GM19324 (cell line): ENCODE data around the gene DNAJC2.
"Not testable (repeated sequence)": the region's sequence is repeated elsewhere in the genome, so short reads cannot be mapped to it uniquely, and the experiment has no call there.

Source experiments
- ATAC-seq: cut with Tn5 transposase; IDR thresholded peaks from one replicate; pipeline ENCODE4 v1.9.1; 2021; ENCODE audit warnings: mild to moderate bottlenecking, moderate library complexity; ENCODE audit not compliant: unreplicated experiment, low FRiP score

The DNAJC2 gene

DNA sequence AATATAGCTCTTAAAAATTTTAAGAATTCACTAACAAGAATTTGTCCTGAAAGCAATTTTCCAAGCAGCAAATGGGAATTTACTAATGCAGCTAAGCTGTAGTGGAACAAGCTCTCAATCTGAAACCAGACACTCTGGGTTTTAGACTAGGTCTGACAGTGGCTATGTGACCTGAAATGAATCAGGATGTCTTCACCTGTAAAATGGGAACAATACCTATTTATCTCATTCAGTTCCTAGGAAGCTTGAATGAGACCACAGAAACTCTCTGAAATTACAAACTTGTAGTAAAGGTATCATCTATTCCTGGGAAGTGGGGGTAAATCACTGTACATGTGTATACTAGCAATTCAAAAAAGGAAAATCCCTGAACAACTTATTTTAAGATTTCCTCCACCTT lies 1.2 kb downstream of the DNAJC2 start:
- ATAC-seq = no peak

DNA sequence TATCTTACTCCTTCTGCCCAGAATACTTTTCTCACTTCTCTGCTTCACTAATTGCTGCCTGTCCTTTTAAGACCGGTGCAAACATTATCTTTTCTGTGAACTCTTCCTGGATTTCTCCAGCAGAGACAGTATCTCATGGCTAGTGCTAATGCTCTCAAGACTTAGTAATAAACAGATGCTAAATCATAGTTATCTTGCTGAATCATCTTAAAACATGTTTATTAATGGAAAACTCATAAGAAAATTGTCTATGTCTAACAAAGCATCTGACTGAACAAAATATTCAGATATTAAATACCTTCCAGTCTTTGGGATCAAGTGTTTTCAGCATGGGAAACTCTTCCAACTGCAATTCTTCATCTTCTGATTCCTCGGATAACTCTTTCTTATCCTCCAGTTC lies 3.1 kb downstream of the DNAJC2 start:
- ATAC-seq = no peak

DNA sequence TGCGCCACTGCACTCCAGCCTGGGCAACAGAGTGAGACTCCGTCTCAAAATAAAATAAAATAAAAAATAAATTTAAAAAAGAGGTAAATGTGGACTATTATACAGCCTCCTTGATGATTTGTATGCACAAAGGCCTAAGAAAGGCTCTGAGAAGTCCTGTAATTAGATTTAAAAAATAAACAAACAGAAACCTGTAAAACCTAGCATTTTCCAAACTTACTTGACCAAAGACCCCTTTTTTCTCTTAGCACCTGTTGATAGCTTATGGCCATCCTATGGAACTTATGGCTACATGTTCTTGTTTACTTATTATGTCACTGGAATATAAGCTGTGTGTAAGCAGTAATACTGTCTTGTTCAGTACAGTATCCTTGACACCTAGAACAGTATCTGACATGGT lies 5.7 kb downstream of the DNAJC2 start:
- ATAC-seq = no peak

DNA sequence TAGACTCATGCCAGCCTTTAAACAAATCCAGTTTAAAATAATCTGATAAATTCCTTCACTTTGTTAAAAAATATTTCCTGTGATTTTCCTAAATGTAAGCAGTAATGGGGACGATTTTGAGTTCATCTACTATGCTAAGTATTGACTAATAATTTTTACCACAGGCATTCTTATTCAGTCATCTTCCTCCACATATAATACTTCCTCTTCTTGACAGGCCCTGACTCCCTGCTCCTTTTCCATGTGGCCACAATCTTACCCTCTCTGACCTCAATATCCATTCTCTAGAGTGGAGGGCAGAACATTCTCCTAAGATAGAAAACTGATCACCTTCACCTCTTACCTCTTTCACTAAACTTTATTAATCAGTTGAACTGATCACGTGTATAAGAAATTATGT lies 7.8 kb downstream of the DNAJC2 start:
- no peak for ATAC-seq

DNA sequence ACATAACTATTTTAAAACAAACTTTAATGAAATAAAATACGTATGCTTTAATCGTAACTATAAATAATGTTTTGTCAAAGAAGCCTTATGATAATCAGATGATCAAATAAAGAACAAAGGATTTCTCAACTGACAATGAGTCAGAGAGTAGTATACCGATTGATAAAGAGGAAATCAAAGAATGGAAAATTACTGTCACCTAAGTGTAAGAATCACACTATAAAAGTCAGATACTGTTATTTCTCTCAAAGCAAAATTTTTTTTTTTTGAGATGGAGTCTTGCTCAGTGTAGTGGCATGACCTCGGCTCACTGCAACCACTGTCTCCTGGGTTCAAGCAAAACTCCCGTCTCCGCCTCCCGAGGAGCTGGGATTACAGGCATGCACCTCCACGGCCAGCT lies 18.8 kb downstream of the DNAJC2 start:
- ATAC-seq = no peak

DNA sequence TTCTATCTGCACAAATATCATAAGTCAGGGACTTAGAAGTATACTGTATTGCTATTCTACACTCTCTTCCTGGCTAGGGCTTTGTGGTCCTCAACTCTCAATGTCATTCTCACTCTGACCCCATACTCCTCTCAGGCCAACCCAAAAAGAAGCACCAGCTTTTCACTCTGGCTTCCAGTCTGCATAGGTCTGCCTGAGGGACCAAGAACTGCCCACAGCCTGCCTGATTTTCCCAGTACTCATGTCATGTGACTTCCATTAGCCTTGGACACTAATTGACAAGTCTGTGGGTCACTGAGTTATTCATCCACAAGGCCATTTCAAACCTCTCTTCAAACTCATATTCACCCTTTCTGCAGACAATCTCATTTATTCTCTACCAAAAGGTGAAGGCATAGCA lies 27.6 kb downstream of the DNAJC2 start:
- no peak for ATAC-seq

DNA sequence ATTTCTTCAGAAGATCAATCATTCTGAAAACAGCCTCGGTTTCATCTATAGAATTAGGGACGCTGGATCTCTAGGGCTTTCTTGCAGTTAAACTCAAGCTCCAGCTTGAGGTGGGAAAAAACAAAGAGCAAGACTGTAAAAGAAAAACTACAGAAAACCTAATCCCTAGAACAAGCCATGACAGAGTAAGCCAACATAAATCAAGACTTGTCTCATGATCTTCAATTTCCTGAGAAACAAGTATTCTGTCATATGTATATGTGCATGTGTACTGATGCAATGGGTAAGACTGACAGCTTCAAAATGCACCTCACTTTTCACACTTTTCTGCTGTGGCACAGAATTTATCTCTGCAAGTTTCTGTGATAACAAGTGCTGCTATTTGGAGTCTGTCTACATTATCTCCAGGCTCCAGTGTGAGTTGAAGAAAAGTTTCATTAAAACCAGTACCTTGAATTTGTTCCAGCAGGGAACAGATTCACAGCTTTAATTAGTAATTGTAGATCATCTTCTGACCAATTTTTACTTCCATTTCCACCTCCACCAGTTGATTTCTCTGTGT lies 28.1 kb downstream of the DNAJC2 start:
- ATAC-seq = no peak

DNA sequence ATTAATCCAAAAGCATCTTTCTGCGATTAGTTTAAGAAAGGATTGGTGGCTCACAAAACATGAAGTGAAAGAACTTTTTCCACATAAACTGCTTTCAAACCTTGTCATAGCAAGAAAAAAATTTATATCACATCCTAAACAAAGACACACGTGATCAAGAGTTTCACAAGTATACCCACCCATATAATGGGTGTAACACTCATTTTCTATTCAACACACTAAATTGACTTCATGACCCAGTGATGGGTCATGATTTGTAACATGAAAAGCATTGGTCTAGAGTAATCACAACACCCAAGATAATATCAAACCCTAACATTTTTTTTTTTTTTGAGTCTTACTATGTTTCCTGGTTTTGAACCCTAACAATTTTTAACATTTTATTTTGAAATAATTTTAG lies 29.7 kb downstream of the DNAJC2 start:
- ATAC-seq = no peak

DNA sequence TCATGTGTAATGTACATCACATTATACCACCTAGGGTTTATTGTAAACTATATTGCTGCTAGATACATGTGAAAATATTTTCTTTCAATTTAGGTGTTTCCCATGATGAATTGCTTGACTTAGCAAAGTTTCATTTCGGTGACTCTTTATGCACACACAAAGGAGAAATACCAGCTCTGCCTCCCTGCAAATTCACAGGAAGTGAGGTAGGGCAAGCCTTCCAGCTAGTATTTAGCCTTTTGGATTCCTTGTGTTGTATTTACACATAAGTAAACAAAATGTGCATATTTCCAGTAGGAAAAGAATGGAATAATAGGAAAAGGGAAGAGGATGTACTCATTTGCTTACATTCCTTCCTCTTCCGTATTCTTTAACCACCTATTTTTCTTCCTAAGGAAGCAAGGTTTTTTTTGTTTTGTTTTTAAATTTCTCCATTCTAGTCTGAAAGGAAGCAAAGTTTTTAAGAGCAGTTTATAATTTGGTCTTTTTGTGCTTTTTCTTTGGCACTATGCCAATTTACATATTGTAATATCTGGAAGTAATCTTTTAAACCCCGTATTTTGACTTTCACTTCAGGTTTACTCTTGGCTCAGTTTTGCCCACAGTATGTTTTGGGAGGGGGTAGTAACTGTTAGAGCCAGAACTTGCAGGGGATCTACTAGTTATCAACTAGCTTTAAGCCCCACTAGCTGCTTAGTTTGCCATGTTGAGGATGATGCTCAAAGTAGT lies 36.9 kb downstream of the DNAJC2 start:
- ATAC-seq = no peak

DNA sequence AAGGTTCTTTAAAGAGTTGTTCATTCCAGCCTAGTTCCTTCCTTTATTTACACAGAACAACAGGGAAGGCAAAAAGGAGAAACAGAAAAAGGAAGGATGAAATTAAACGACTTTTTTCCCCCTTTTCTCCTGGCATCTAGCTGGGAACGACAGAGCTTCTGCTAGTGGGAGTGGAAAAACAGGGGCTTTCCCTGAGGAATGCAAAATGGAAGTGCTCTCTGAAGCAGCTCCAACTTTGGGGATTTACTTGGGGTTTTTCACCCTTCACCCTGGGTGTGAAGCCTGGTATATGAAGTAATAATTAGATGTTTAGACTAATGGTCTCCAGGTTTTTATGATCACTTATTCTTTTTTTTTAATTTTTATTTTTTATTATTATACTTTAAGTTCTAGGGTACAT lies 43.1 kb downstream of the DNAJC2 start:
- ATAC-seq = no peak

DNA sequence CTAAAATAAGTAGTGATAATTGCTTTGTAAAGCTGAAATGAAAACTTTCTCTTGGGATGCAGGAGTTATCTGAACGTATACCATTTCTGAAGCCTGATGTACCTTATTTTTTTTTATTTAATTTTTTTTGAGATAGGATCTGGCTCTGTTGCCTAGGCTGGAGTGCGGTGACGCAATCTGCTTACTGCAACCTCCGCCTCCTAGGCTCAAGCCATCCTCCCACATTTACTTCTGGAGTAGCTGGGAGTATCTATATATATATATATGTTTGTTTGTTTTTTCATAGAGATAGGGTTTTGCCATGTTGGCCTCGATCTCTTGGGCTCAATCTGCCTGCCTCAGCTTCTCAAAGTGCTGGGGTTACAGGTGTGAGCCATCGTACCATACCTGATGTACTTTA lies 44.9 kb downstream of the DNAJC2 start:
- ATAC-seq = no peak

DNA sequence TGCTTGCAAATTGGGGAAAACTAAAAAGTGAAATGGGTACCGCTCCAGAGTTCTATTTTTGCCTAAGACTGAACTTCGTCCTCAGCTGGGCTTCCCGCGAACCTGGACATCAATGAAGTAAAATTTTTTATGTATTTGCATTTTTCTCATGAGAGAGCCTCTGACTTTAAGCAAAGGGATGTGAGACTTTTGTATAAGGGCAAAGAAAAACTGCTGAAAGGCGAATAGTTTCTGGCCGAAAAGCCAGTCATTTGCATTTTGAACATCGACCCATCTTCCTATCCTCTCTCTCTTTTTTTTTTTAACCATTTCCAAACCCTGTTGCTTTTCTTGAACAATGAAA lies 46.8 kb downstream of the DNAJC2 start:
- no peak for ATAC-seq

DNA sequence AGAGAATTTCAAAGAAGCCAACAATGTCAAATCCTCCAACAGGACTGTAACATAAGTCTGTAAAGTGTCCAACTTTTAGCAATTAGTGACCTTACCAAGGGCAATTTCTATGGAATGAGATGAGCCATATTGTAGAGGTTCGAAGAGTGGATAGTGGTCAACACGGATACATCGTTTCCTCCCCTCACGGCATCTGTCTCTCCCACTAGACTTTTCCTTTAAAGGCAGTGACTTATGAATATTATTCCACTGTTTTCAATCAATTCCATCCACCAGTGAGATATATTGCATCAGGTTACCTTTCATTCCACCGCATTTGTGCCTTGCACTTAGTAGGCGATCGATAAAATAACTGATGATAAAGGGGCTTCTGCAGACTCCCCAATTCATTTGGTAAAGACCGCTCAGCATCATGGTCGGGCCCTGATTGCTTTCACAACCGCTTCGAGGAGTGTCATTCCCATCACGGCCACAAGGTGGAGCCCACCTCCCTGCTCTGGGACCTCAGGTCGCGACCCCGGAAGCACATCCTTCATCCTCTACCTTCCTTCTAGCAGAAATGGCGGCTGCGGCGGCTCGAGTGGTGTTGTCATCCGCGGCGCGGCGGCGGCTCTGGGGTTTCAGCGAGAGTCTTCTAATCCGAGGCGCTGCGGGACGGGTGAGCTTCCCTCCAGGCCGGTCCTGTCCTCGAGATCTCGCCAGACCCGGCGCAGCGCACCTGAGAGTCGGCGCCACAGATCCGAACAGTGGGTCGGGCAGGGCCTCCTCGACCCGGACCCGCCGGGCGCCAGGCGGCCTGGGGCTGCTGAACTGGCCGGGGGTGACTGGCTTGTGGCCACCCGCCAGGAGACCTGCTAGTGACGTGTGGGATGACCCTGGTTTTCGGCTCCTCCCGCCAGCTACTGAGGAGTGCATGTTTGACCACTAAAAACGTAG lies 47.4 kb downstream of the DNAJC2 start, which contains the start of gene PMPCB:
TSS of gene PMPCB (plus strand) at position 535 of the 936 bp plus-strand sequence. CDS start at position 560, 25 bp downstream.
- ATAC-seq = peak; percentile 94

DNA sequence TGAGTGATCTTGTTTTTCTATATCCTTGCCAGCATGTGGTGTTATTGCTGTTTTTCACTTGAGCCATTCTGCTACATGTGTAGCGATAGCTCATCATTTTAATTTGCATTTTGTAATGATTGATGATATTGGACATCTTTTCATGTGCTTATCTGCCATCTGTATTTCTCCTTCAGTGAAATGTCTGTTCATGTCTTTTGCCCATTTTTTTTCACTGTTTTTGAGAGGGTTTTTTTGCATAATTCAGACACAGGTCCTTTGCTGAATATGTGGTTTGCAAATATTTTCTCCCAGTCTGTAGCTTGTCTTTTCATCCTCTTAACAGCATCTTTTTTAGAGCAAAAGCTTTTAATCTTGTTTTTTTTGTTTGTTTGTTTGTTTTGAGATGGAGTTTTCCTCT lies 51.0 kb downstream of the DNAJC2 start:
- no peak for ATAC-seq

DNA sequence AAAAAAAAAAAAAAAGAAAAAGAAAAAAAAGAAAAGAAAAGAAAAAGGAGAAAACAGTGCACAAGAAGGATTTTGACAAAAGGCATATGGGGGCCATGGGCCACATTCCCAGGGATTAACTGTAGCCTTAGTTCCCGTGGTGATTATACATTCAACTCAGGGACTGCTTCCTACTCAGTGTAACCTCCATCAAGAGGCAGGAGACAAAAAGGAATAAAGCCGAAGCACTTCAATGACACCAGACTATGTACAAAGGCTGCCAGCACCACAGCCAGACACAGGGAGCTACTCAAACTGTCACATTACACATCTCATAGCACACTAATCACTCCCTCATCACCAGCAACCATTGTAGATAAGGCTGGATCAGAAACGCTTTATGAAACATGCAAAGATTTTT lies 52.4 kb downstream of the DNAJC2 start:
- ATAC-seq = no peak

DNA sequence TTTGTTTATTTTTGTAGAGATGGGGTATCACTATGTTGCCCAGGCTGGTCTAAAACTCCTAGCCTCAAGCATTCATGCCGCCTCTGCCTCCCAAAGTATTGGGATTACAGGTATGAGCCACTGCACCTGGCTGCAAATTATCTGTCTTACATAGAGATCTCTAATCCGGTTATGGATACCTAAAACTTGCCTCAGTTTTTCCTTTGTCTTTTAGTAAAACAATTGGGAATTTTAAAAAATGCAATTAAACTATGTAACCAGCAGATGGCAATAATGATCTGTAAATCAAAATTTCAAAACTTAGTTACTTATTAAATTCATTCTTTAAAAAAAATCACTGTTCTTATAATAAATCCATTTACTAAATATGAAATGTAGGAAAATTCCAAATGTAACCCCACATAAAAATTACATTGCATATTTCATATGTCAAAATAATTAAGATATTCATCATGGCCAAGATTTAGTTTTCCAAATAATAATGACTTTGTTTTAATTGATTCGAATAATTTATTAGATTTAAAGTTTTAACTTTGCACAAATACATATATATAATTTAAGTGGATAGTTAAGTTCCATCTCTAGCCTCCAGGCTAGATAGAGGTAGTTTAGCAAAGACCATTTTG lies 61.7 kb downstream of the DNAJC2 start:
- ATAC-seq = not testable (repeated sequence)

DNA sequence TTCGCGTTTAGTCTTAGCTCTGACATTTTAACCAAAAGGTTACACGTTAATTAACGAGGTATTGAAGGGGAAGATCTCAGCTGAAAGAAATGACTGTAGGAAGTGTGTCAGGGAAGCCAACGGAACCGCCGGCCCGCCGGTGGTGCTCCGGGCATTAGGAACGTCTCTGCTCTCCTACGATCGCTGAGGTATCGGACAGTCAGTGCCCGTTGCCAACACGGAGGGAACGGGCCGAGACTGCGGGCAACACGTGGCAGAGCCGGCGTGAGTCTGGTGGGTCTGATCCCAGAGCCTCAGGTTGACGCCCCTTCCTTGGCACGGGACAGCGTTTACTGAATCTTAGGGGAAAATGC lies 63.8 kb downstream of the DNAJC2 start:
- not testable (repeated sequence) for ATAC-seq

DNA sequence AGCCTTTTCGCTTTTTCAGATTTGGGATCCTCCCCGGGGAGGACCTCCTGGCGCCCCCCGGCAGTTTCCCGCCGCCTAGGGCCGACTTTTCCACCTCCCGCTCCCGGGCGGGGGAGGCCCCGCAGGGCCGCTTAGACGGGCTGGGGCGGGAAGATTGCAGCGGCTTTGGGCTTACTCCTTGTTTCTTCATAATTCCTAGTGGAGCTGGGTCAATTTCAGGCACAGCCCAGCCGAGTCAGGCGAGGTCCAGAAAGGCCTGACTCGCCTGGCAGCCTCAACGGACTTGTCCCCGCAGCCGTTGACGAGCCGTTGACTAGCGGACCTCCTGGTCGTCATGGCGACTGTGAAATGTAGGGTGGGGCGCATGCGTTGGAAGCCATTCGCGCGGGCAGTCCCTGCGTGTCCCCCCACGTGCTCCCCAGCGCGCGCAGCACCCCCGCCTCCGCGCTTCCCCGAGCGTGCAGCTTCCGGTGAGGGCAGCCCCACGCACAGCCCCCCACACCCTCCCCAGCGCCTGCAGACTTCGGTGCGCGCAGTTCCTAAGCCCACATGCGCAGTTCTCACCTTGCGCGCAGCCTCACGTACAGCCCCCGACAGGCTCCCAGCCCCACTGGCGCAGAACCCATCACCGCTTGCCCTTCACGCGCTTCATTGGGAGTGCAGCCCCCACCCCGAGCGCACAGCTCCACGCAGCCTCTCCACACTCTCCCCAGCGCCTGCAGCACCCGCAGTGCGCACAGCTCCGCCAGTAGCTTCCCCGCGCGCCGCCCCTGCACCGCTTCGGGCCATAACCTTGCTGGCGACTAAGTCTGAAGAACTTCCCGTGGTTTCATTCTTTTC lies 64.4 kb downstream of the DNAJC2 start:
- ATAC-seq = peak; percentile 96

DNA sequence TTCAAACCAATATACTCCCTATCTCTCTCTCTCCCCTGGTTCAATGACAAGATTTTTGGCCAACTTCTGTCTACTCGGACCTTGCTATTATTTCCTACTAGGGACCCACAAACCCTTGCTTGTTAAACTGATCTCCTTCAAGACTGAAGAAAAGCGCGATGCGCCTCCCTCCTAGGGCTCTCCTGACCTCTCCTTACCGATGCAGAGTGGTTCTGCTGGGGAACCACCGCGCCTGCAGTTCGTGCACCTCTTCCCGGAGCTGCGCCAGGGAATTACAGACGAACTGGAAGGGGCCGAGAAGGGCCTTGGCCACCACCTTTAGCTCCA lies 65.0 kb downstream of the DNAJC2 start:
- ATAC-seq = peak; percentile 33

DNA sequence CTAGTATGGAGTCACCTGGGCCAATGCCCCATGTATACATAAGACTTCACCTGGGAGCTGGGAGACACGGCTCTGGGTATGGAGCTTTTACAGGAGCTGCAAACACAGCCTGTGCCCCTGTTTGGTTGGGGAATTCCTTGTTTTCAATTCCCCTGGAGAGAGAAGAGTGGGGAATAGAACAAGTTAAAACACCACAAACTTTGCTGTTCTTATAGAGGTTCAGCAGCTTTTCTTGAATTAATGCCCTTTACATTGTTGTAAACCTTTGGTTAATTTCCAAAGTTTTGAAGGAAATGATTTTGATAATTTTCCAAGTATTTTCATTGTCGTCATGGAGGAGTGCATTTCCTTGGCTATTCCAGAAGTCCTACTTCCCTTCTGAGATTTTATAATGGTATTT lies 66.4 kb downstream of the DNAJC2 start:
- ATAC-seq = not testable (repeated sequence)
